ENCODE results near the gene SDF4.

Gene SDF4

DNA sequence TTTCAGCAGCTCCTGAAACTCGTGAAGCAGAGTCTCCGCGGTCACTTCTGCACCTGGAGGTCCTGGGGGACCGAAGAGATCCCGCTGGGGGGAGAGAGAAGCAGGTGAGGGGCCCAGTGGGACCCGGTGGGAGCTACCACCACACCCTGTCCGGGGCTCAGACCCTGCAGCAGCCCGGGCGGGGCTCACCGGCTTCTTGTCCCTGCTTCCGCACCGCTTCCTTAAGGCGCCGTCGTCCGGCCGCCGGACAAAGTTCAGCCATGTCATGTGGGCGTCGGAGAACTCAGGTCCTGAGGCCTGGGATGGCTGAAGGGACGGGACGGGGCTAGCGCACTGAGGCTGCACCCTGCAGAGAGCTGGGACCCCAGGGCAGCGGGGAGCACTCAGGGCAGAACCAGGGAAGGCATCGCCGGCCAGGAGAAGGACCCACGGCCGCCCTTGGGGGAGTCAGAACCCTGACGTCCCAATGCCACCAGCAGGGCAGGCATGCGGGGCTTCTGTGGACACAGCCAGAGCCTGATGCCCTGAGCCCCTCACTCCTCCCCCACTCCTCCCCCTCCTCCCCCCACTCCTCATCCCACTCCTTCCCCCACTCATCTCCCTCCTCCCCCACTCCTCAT lies 12.5 kb upstream of the SDF4 start:
- Histone ChIP-seq H3K27me3 (ENCODE audit: insufficient read depth, low read depth) (peaks cover 55% of the 10 kb centered on the region), H3K36me3 (ENCODE audit: insufficient read depth) (no peaks in the 10 kb centered on the region), H2AFZ (ENCODE audit: low read depth) (no peak overlapping the region), H4K20me1 (ENCODE audit: insufficient read depth) (no peaks in the 10 kb centered on the region), H3K4me3 (IDR thresholded peaks at IDR 0.05; ENCODE audit: insufficient read depth, low read depth, low read length) (no peak overlapping the region), H3K4me2 (no peak overlapping the region), H3K27ac (no peak overlapping the region), H3K79me2 (ENCODE audit: insufficient read depth, low read depth) (no peaks in the 10 kb centered on the region), H3K9ac (no peak overlapping the region), H3K4me1 (ENCODE audit: low read depth, poor library complexity, severe bottlenecking) (no peaks in the 10 kb centered on the region)
- TF ChIP-seq, protein P1, sequence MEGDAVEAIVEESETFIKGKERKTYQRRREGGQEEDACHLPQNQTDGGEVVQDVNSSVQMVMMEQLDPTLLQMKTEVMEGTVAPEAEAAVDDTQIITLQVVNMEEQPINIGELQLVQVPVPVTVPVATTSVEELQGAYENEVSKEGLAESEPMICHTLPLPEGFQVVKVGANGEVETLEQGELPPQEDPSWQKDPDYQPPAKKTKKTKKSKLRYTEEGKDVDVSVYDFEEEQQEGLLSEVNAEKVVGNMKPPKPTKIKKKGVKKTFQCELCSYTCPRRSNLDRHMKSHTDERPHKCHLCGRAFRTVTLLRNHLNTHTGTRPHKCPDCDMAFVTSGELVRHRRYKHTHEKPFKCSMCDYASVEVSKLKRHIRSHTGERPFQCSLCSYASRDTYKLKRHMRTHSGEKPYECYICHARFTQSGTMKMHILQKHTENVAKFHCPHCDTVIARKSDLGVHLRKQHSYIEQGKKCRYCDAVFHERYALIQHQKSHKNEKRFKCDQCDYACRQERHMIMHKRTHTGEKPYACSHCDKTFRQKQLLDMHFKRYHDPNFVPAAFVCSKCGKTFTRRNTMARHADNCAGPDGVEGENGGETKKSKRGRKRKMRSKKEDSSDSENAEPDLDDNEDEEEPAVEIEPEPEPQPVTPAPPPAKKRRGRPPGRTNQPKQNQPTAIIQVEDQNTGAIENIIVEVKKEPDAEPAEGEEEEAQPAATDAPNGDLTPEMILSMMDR (conservative IDR thresholded peaks at IDR 0.05; ENCODE audit: low read depth, low read length) = no peak

DNA sequence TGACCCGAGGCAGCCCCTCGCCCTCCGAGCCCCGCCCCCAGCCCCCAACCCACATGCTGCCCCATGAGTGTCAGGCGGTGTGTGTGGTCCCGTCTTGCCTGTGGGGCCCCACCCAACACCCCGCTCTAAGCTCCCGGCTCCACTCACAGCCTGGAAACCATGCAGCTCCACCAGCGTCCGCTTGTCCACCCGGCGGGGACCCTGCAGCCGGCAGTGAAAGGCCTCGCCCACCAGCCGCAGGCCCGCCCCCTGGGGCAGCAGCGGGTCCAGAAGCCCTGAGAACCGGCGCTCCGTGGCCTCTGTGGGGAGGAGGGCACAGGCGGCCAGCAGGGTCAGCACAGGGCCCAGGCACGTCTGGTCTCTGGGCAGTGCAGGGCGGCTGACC lies 12.0 kb upstream of the SDF4 start:
- H3K9ac ChIP-seq = no peak overlapping the region
- H3K27me3 ChIP-seq (ENCODE audit: insufficient read depth, low read depth) = peaks cover 60% of the 10 kb centered on the region
- no peaks in the 10 kb centered on the region for H4K20me1 ChIP-seq (ENCODE audit: insufficient read depth)
- no peak overlapping the region for H3K4me2 ChIP-seq
- H3K36me3 ChIP-seq (ENCODE audit: insufficient read depth) = no peaks in the 10 kb centered on the region
- H3K4me1 ChIP-seq (ENCODE audit: low read depth, poor library complexity, severe bottlenecking) = no peaks in the 10 kb centered on the region
- H3K4me3 ChIP-seq (IDR thresholded peaks at IDR 0.05; ENCODE audit: insufficient read depth, low read depth, low read length) = no peak overlapping the region
- no peak overlapping the region for H3K27ac ChIP-seq
- no peak overlapping the region for H2AFZ ChIP-seq (ENCODE audit: low read depth)
- TF ChIP-seq, protein P1 (conservative IDR thresholded peaks at IDR 0.05; ENCODE audit: low read depth, low read length) = no peak
- no peaks in the 10 kb centered on the region for H3K79me2 ChIP-seq (ENCODE audit: insufficient read depth, low read depth)

DNA sequence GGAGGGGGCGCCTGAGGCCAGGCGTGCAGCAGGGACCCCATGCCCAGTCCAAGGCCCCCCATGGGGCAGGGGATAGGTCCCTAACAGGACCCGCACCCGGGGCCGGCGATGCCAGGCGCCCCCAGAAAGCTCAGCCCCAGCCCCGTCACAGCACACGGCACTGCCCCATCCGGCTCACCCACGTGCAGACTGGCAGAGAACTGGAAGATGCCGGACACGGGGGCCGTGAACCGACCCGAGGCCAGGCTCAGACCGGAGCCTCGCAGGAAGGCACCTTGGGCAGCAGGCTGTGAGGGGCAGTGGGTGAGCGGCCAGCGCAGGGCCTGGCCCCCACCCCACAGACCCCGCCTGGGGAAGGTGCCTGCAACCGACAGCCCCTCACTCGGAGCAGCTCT lies 11.5 kb upstream of the SDF4 start:
- Histone ChIP-seq H3K79me2 (ENCODE audit: insufficient read depth, low read depth) (no peaks in the 10 kb centered on the region), H3K4me1 (ENCODE audit: low read depth, poor library complexity, severe bottlenecking) (no peaks in the 10 kb centered on the region), H3K36me3 (ENCODE audit: insufficient read depth) (no peaks in the 10 kb centered on the region), H3K27ac (no peak overlapping the region), H3K9ac (no peak overlapping the region), H3K4me2 (no peak overlapping the region), H4K20me1 (ENCODE audit: insufficient read depth) (no peaks in the 10 kb centered on the region), H2AFZ (ENCODE audit: low read depth) (no peak overlapping the region), H3K4me3 (IDR thresholded peaks at IDR 0.05; ENCODE audit: insufficient read depth, low read depth, low read length) (no peak overlapping the region), H3K27me3 (ENCODE audit: insufficient read depth, low read depth) (peaks cover 62% of the 10 kb centered on the region)
- TF ChIP-seq, protein P1 (conservative IDR thresholded peaks at IDR 0.05; ENCODE audit: low read depth, low read length) = no peak

DNA sequence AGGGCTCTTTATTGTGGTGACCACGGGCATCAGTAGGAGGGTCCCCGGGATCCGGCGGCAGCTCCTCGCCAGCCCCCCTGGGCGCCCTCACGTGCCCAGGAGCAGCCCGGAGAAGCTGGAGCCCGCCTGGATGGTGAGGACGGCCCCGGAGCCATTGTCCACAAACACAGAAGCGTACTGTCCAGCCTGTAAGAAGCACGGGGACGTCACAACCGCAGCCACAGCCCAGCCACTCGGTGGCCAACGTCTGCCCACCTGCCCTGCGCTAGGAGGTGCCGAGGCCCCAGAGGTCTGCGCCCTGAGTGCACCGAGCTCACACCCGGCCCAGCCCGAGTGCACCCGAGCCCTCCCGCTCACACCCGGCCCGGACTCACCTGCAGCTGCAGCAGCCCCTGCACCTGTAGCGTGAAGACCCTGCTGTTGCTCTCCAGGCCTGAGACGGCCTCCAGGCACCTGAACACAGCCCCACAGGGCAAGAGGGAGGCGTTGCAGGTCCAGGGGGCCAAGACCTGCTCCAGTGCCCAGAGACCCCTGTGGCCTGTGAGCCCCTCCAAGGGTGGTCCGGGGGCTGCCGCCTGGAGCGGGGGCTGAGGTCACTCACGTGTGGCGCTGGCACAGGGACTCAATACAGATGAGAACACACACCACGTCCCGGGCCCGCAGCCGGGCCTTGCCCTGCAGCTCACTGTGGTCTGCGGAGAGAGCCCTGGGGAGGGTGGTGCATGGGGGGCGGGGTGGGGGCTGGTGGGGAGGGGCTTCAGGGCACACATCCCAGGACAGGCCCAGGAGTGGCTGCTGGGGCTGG lies 10.9 kb upstream of the SDF4 start:
- Histone ChIP-seq H2AFZ (ENCODE audit: low read depth) (no peak overlapping the region), H3K27me3 (ENCODE audit: insufficient read depth, low read depth) (peaks cover 61% of the 10 kb centered on the region), H3K36me3 (ENCODE audit: insufficient read depth) (no peaks in the 10 kb centered on the region), H3K9ac (no peak overlapping the region), H3K79me2 (ENCODE audit: insufficient read depth, low read depth) (no peaks in the 10 kb centered on the region), H3K4me2 (no peak overlapping the region), H3K27ac (no peak overlapping the region), H3K4me3 (IDR thresholded peaks at IDR 0.05; ENCODE audit: insufficient read depth, low read depth, low read length) (no peak overlapping the region), H4K20me1 (ENCODE audit: insufficient read depth) (no peaks in the 10 kb centered on the region), H3K4me1 (ENCODE audit: low read depth, poor library complexity, severe bottlenecking) (no peaks in the 10 kb centered on the region)
- TF ChIP-seq, protein P1 (conservative IDR thresholded peaks at IDR 0.05; ENCODE audit: low read depth, low read length) = no peak
